OCI-LY1 (cell line): ENCODE measurements around the gene FTO.

ENCODE experiments used
- H2AFZ ChIP-seq: fragments of 200-600 bp; sonication (generic), shearing (Covaris generic); 2 replicates; pipeline ENCODE4 v1.6.0; 2014; ENCODE audit warnings: antibody characterized with exemption, mild to moderate bottlenecking, low read length
- H3F3A ChIP-seq: fragments of 200-600 bp; sonication (generic), shearing (Covaris generic); 2 replicates; pipeline ENCODE4 v1.6.0; 2014; ENCODE audit warnings: mild to moderate bottlenecking, antibody characterized with exemption, low read length, moderate library complexity; ENCODE audit not compliant: insufficient read depth
- H3K27ac ChIP-seq: fragments of 200-600 bp; sonication (generic); 2 replicates; pipeline ENCODE4 v1.5.1; 2014; ENCODE audit warnings: low read length, mixed run types, mild to moderate bottlenecking, low read depth; ENCODE audit not compliant: poor library complexity, severe bottlenecking
- H3K27me3 ChIP-seq: fragments of 200-600 bp; sonication (generic); 2 replicates; pipeline ENCODE4 v1.6.0; 2014; ENCODE audit warnings: antibody characterized with exemption, mild to moderate bottlenecking, low read length, moderate library complexity; ENCODE audit not compliant: insufficient read depth
- H3K36me3 ChIP-seq: fragments of 200-600 bp; sonication (generic); 2 replicates; pipeline ENCODE4 v1.6.1; 2014; ENCODE audit warnings: mild to moderate bottlenecking, antibody characterized with exemption, low read length, moderate library complexity, mixed read lengths; ENCODE audit not compliant: insufficient read depth
- H3K4me1 ChIP-seq: fragments of 200-600 bp; sonication (generic); 2 replicates; pipeline ENCODE4 v1.5.1; 2014; ENCODE audit warnings: mild to moderate bottlenecking, low read length, moderate library complexity; ENCODE audit not compliant: insufficient read depth, severe bottlenecking
- H3K4me2 ChIP-seq: fragments of 200-600 bp; sonication (generic), shearing (Covaris generic); 2 replicates; pipeline ENCODE4 v1.6.1; 2014; ENCODE audit warnings: low read length
- H3K4me3 ChIP-seq: fragments of 200-600 bp; sonication (generic); 2 replicates; pipeline ENCODE4 v1.5.1; 2014; ENCODE audit warnings: low read length, low read depth, mild to moderate bottlenecking, mixed read lengths; ENCODE audit not compliant: poor library complexity, severe bottlenecking
- H3K79me2 ChIP-seq: fragments of 200-600 bp; shearing (Covaris generic); 2 replicates; pipeline ENCODE4 v1.6.1; 2016; ENCODE audit warnings: mixed run types, low read length, mixed read lengths; ENCODE audit not compliant: insufficient read depth
- H3K9ac ChIP-seq: fragments of 200-600 bp; sonication (generic), shearing (Covaris generic); 2 replicates; pipeline ENCODE4 v1.6.1; 2014; ENCODE audit warnings: mild to moderate bottlenecking, low read length, mixed read lengths
- H3K9me2 ChIP-seq: fragments of 200-600 bp; sonication (generic), shearing (Covaris generic); 2 replicates; pipeline ENCODE4 v1.6.1; 2014; ENCODE audit warnings: low read depth, mild to moderate bottlenecking, low read length, mixed read lengths
- H3K9me3 ChIP-seq: fragments of 200-600 bp; shearing (Covaris generic); 2 replicates; pipeline ENCODE4 v1.6.1; 2014; ENCODE audit warnings: low read length, mixed read lengths
- H4K20me1 ChIP-seq: fragments of 200-600 bp; sonication (generic), shearing (Covaris generic); 2 replicates; pipeline ENCODE4 v1.6.0; 2016; ENCODE audit warnings: mild to moderate bottlenecking, low read length; ENCODE audit not compliant: insufficient read depth
- CTCF ChIP-seq: fragments of 200-600 bp; sonication (generic), shearing (Covaris generic); IDR thresholded peaks from 2 replicates; pipeline ENCODE4 v1.5.1; 2017; ENCODE audit warnings: mild to moderate bottlenecking, antibody characterized with exemption, low read length, moderate library complexity, mixed read lengths
- EZH2 ChIP-seq: fragments of 200-600 bp; sonication (generic), shearing (Covaris generic); IDR thresholded peaks from 2 replicates; pipeline ENCODE4 v1.8.0; 2017; ENCODE audit warnings: borderline replicate concordance, mixed run types, mild to moderate bottlenecking, antibody characterized with exemption, low read length, moderate library complexity, mixed read lengths

Gene FTO

GRCh38 chr16:54164789-54165173 is 460.8 kb downstream of the FTO start:
- Histone ChIP-seq H3K9me3 (no peaks in the 10 kb centered on the region), H3K4me3 (no peak overlapping the region), H3K9ac (no peak overlapping the region), H3K27ac (no peak overlapping the region), H3K79me2 (no peaks in the 10 kb centered on the region), H3F3A (no peaks in the 10 kb centered on the region), H3K4me2 (no peak overlapping the region), H3K36me3 (no peaks in the 10 kb centered on the region), H4K20me1 (no peaks in the 10 kb centered on the region), H3K27me3 (no peaks in the 10 kb centered on the region), H2AFZ (no peak overlapping the region), H3K4me1 (no peaks in the 10 kb centered on the region), H3K9me2 (no peaks in the 10 kb centered on the region)
- TF ChIP-seq EZH2 = no peak

- Histone ChIP-seq H3K27me3 (no peaks in the 10 kb centered on the region), H3K79me2 (no peaks in the 10 kb centered on the region), H3K4me2 (no peak overlapping the region), H3K9me2 (no peaks in the 10 kb centered on the region), H3K36me3 (no peaks in the 10 kb centered on the region), H4K20me1 (no peaks in the 10 kb centered on the region), H3F3A (no peaks in the 10 kb centered on the region), H2AFZ (no peak overlapping the region), H3K4me3 (no peak overlapping the region), H3K9me3 (no peaks in the 10 kb centered on the region), H3K27ac (no peak overlapping the region), H3K9ac (no peak overlapping the region), H3K4me1 (no peaks in the 10 kb centered on the region)
- TF ChIP-seq CTCF (no peak), EZH2 (no peak)
Observed at GRCh38 chr16:54165174-54165911, 461.4 kb downstream of the FTO start.

GRCh38 chr16:54165912-54166865 is 462.2 kb downstream of the FTO start:
- Histone ChIP-seq H3K4me3 (no peak overlapping the region), H3K27me3 (no peaks in the 10 kb centered on the region), H3K9ac (no peak overlapping the region), H3K79me2 (no peaks in the 10 kb centered on the region), H3K4me1 (no peaks in the 10 kb centered on the region), H3F3A (no peaks in the 10 kb centered on the region), H3K4me2 (no peak overlapping the region), H2AFZ (no peak overlapping the region), H3K9me2 (no peaks in the 10 kb centered on the region), H4K20me1 (no peaks in the 10 kb centered on the region), H3K27ac (no peak overlapping the region), H3K36me3 (no peaks in the 10 kb centered on the region), H3K9me3 (no peaks in the 10 kb centered on the region)
- TF ChIP-seq EZH2 = no peak
- no peak for TF ChIP-seq CTCF
